HepG2 (cell line): ENCODE data around the gene KCNJ6. TPM values are rescaled to one million over a fixed set of nuclear protein-coding genes. Genes with fewer than 3 reads are reported as not detected.

ENCODE experiments used
- ATAC-seq: fragments of 200-7000 bp; cut with Tn5 transposase; 3 replicates; pipeline ENCODE4 v1.9.1; 2020; ENCODE audit warnings: mild to moderate bottlenecking, moderate library complexity
- BruUV-seq: library from RNA; stranded (reverse); fragments of 400-500 nt; replicated peaks from 2 replicates; lab custom pipeline; 2021; lab: Mats Ljungman, UMichigan
- CTCF ChIA-PET: fragments of 300-600 bp; formaldehyde crosslinking; extraction: SDS; loops from one replicate; lab custom pipeline; 2021; ENCODE audit warnings: low total read pairs, inconsistent platforms, low intra/inter-chr PET ratio; lab: Yijun Ruan, JAX
- POLR2A ChIA-PET: fragments of 350-600 bp; sonication (Branson Sonifier 250); formaldehyde crosslinking; loops from one replicate; lab custom pipeline; 2020; ENCODE audit warnings: antibody characterized with exemption, inconsistent platforms; lab: Yijun Ruan, JAX
- DNase-seq: peaks from one replicate; pipeline ENCODE4 v3.0.0-alpha.2; 2015; ENCODE audit warnings: low spot score
- FAIRE-seq: peaks from 3 replicates; lab custom pipeline; 2011; peaks lifted over from hg19 to GRCh38; lab: Jason Lieb, UNC
- H2AFZ ChIP-seq: one replicate; pipeline ENCODE4 v1.6.1; 2011; ENCODE audit warnings: low read length, inconsistent platforms
- H3K27ac ChIP-seq: fragments of 300-600 bp; 3 replicates; pipeline ENCODE4 v1.8.0; 2011; ENCODE audit warnings: mixed run types, mild to moderate bottlenecking, mixed read lengths, low read length, inconsistent platforms; ENCODE audit not compliant: insufficient read depth; ENCODE audit errors: extremely low read length
- H3K27me3 ChIP-seq, 2 experiments: fragments of 200-600 bp in 1 of 2; 2 replicates in 1 of 2; 3 replicates in 1 of 2; pipeline versions ENCODE4 v1.6.0 to v1.8.0; 2011; ENCODE audit warnings: low read length in 2 of 2, mild to moderate bottlenecking in 2 of 2, moderate library complexity in 2 of 2, inconsistent platforms in 1 of 2; ENCODE audit not compliant: insufficient read depth in 2 of 2, control insufficient read depth in 1 of 2
- H3K36me3 ChIP-seq, 2 experiments: fragments of 200-600 bp in 1 of 2; replicated peaks in 1 of 2; 2 replicates in 1 of 2; 3 replicates in 1 of 2; pipeline versions ENCODE4 v1.5.1 to v1.8.0; 2011; ENCODE audit warnings: low read length in 2 of 2, inconsistent platforms in 1 of 2; ENCODE audit not compliant: insufficient read depth in 2 of 2, control insufficient read depth in 1 of 2
- H3K4me1 ChIP-seq: 2 replicates; pipeline ENCODE4 v1.5.1; 2012; ENCODE audit warnings: low read length, inconsistent platforms; ENCODE audit not compliant: insufficient read depth
- H3K4me2 ChIP-seq: 2 replicates; pipeline ENCODE4 v1.6.0; 2011; ENCODE audit warnings: low read depth, low read length, inconsistent platforms
- H3K4me3 ChIP-seq, 3 experiments: fragments of 200-600 bp in 1 of 3; sonication (generic), shearing (Covaris generic) in 1 of 3; replicated peaks in 1 of 3; 2 replicates each; pipeline ENCODE4 v1.5.1; 2011 to 2016; ENCODE audit warnings: low read length in 3 of 3, inconsistent platforms in 2 of 3, low read depth in 2 of 3, mild to moderate bottlenecking in 2 of 3, control low read depth in 1 of 3, mixed read lengths in 1 of 3; ENCODE audit not compliant: insufficient read depth in 1 of 3
- H3K79me2 ChIP-seq: one replicate; pipeline ENCODE4 v1.6.1; 2011; ENCODE audit warnings: low read length, inconsistent platforms; ENCODE audit not compliant: insufficient read depth
- H3K9ac ChIP-seq: 2 replicates; pipeline ENCODE4 v1.6.0; 2011; ENCODE audit warnings: mild to moderate bottlenecking, low read depth, low read length, inconsistent platforms; ENCODE audit not compliant: insufficient read depth
- H3K9me3 ChIP-seq: 2 replicates; pipeline ENCODE4 v1.5.1; 2012; ENCODE audit warnings: mild to moderate bottlenecking, low read length
- H4K20me1 ChIP-seq: 2 replicates; pipeline ENCODE4 v1.6.0; 2011; ENCODE audit warnings: inconsistent platforms, mild to moderate bottlenecking, low read length, moderate library complexity; ENCODE audit not compliant: insufficient read depth
- ATF4 ChIP-seq, 2 experiments: fragments of 450-650 bp in 1 of 2; sonication (generic) in 1 of 2; formaldehyde crosslinking; IDR thresholded peaks; 2 replicates each; pipeline versions ENCODE4 v1.5.0 to v1.8.0; 2020 to 2022; ENCODE audit warnings: mild to moderate bottlenecking in 1 of 2, missing genetic modification reagents in 1 of 2
- EZH2 ChIP-seq: conservative IDR thresholded peaks from 2 replicates; pipeline ENCODE4 v1.6.1; 2012; ENCODE audit warnings: mild to moderate bottlenecking, low read depth, low read length, moderate library complexity
- GPBP1L1 ChIP-seq: sonication (generic); formaldehyde crosslinking; IDR thresholded peaks from 2 replicates; pipeline ENCODE4 v1.5.0; 2020; ENCODE audit warnings: mild to moderate bottlenecking, missing genetic modification reagents
- KLF13 ChIP-seq: sonication (generic); formaldehyde crosslinking; IDR thresholded peaks from 2 replicates; pipeline ENCODE4 v1.4.0; 2020; ENCODE audit warnings: mild to moderate bottlenecking, missing genetic modification reagents
- RBAK ChIP-seq: sonication (generic); formaldehyde crosslinking; IDR thresholded peaks from 2 replicates; pipeline ENCODE4 v1.5.1; 2020; ENCODE audit warnings: mild to moderate bottlenecking, missing genetic modification reagents
- SNRNP70 ChIP-seq: fragments of 200-400 bp; formaldehyde crosslinking; IDR thresholded peaks from 2 replicates; pipeline ENCODE4 v1.6.1; 2017; ENCODE audit warnings: mild to moderate bottlenecking, low read depth, low read length, moderate library complexity
- STAG1 ChIP-seq: sonication (generic); formaldehyde crosslinking; IDR thresholded peaks from 2 replicates; pipeline ENCODE4 v1.4.0; 2020; ENCODE audit warnings: missing genetic modification reagents
- ZBTB2 ChIP-seq: sonication (generic); formaldehyde crosslinking; IDR thresholded peaks from 2 replicates; pipeline ENCODE4 v1.8.0; 2022; ENCODE audit warnings: low read depth, missing genetic modification reagents
- ZNF207 ChIP-seq: fragments of 450-650 bp; IDR thresholded peaks from 2 replicates; pipeline ENCODE4 v1.6.1; 2016; ENCODE audit warnings: antibody characterized with exemption, borderline replicate concordance
- ZNF75D ChIP-seq: sonication (generic); formaldehyde crosslinking; IDR thresholded peaks from 2 replicates; pipeline ENCODE4 v1.8.1; 2023; ENCODE audit warnings: missing genetic modification reagents, mild to moderate bottlenecking, borderline replicate concordance
- WGBS: methylation state at CpG from one replicate; pipeline ENCODE4 v1.1.6; 2017; ENCODE audit warnings: low lambda C conversion rate; 5-methylcytosine and 5-hydroxymethylcytosine counted together
- in situ Hi-C: cut with HindIII; loops from 2 replicates; pipeline ENCODE4 v1.10.0; 2017; ENCODE audit warnings: low pct_unique_long_range_greater_than_20kb; ENCODE audit not compliant: extremely low pct_ligation_motif_present
- intact Hi-C: fragments of 100-400 bp; cut with micrococcal nuclease; formaldehyde crosslinking; loops from one replicate; pipeline ENCODE4 v1.10.0; 2022; ENCODE audit not compliant: unreplicated experiment
- polyA plus RNA-seq, 8 experiments: library from polyadenylated mRNA; depleted of rRNA in 3 of 8; stranded (reverse) in 7 of 8; unstranded in 1 of 8; fragments of >200 nt; fragmentation: Illumina TruSeq in 4 of 8; extraction: Trizol in 4 of 8; gene quantifications; 2 replicates each; pipeline versions ENCODE4 v1.2.1 to v1.2.3, GENCODE V29; 2011 to 2016; ENCODE audit warnings: low read depth in 4 of 8, missing spikeins in 1 of 8, mixed read lengths in 1 of 8; ENCODE audit not compliant: insufficient read depth in 1 of 8
- total RNA-seq, 5 experiments: library from RNA; depleted of rRNA; stranded (reverse); fragments of >200 nt; fragmentation: Illumina TruSeq; extraction: Trizol; gene quantifications; 2 replicates each; pipeline ENCODE4 v1.2.3, GENCODE V29; 2016; ENCODE audit warnings: low read depth in 1 of 5
- TF ChIP-seq, protein P1 (sequence below), 2 experiments: fragments of 450-650 bp in 1 of 2; sonication (generic) in 1 of 2; formaldehyde crosslinking in 1 of 2; IDR thresholded peaks; 2 replicates each; pipeline versions ENCODE4 v1.6.1 to v1.8.0; 2016 to 2022; ENCODE audit warnings: antibody characterized with exemption in 1 of 2, mild to moderate bottlenecking in 1 of 2, missing genetic modification reagents in 1 of 2

Gene KCNJ6
- total and polyA plus RNA-seq, 2 of the 13 experiments (the other 11 are each of a cell fraction or from before 2014, with no cell fraction given) = not detected

GRCh38 chr21:37939838-37940237 is 23.6 kb upstream of the KCNJ6 start:
- H3K9me3 ChIP-seq = no peaks in the 10 kb centered on the region
- TF ChIP-seq RBAK (CRISPR knock-in tag) (no peak), ATF4 (CRISPR knock-in tag; IDR thresholded peaks at IDR 0.05) (no peak), ZNF207 (no peak), GPBP1L1 (CRISPR knock-in tag) (no peak), ZBTB2 (no peak), KLF13 (CRISPR knock-in tag) (no peak), SNRNP70 (no peak), EZH2 (no peak), ZNF75D (no peak), STAG1 (CRISPR knock-in tag) (no peak)
- TF ChIP-seq, protein P1, sequence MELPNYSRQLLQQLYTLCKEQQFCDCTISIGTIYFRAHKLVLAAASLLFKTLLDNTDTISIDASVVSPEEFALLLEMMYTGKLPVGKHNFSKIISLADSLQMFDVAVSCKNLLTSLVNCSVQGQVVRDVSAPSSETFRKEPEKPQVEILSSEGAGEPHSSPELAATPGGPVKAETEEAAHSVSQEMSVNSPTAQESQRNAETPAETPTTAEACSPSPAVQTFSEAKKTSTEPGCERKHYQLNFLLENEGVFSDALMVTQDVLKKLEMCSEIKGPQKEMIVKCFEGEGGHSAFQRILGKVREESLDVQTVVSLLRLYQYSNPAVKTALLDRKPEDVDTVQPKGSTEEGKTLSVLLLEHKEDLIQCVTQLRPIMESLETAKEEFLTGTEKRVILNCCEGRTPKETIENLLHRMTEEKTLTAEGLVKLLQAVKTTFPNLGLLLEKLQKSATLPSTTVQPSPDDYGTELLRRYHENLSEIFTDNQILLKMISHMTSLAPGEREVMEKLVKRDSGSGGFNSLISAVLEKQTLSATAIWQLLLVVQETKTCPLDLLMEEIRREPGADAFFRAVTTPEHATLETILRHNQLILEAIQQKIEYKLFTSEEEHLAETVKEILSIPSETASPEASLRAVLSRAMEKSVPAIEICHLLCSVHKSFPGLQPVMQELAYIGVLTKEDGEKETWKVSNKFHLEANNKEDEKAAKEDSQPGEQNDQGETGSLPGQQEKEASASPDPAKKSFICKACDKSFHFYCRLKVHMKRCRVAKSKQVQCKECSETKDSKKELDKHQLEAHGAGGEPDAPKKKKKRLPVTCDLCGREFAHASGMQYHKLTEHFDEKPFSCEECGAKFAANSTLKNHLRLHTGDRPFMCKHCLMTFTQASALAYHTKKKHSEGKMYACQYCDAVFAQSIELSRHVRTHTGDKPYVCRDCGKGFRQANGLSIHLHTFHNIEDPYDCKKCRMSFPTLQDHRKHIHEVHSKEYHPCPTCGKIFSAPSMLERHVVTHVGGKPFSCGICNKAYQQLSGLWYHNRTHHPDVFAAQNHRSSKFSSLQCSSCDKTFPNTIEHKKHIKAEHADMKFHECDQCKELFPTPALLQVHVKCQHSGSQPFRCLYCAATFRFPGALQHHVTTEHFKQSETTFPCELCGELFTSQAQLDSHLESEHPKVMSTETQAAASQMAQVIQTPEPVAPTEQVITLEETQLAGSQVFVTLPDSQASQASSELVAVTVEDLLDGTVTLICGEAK (IDR thresholded peaks at IDR 0.05) = no peak
- TF ChIP-seq, protein P1 (CRISPR knock-in tag; IDR thresholded peaks at IDR 0.05) = no peak

More at GRCh38 chr21:37939838-37940237, 23.6 kb upstream of the KCNJ6 start:
- Histone ChIP-seq H3K27ac (no peak overlapping the region), H3K4me3 (no peak overlapping the region), H3K36me3 (no peaks in the 10 kb centered on the region), H3K79me2 (no peaks in the 10 kb centered on the region), H3K4me2 (no peak overlapping the region), H2AFZ (no peak overlapping the region), H3K9ac (no peak overlapping the region), H4K20me1 (no peaks in the 10 kb centered on the region), H3K4me1 (no peaks in the 10 kb centered on the region), H3K27me3 (no peaks in the 10 kb centered on the region)
- ATAC-seq = no peak
- in situ Hi-C loops = no loop called here
- 12% methylated on average over 4 of the region's 4 CpGs for WGBS
- intact Hi-C loops = no loop called here
- ChIA-PET CTCF (no interaction called here), POLR2A (no interaction called here)
- DNase-seq = no peak
- BruUV-seq = no TSS peak
- no peak for FAIRE-seq
